ENCODE results near the gene STX18. TPM values are rescaled to one million over a fixed set of nuclear protein-coding genes. Genes with fewer than 3 reads are reported as not detected.
"Not testable (repeated sequence)": the region's sequence is repeated elsewhere in the genome, so short reads cannot be mapped to it uniquely, and the experiment has no call there.

Gene STX18
- total and polyA plus RNA-seq, 4 donors = 21.2 to 36.0 (median 27.9) TPM

DNA sequence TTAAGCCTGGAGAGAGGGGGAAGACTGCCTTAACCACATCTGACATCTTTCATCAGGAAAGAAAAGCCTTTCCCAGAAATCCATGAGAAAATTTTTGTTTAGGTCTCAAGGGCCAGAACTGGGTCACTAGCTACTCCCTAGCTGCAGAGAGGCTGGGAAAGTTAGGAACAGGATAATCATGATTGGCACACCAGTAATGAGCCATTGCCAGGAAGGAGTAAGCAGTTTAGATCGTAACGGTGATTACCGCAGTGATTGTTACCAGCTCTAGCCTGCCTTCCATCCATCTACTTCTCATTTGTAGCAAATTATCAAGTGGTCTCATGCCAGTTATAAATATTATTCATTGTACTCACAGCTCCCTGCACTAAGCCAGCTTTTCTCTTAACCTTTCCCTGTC, 22.7 kb upstream of the STX18 start:
- WGBS, 2 donors = 53 to 60% methylated on average over 3 of the region's 3 CpGs
- DNase-seq (no peak), ATAC-seq (ENCODE audit: low FRiP score) (no peak)
- Histone ChIP-seq H3K36me3 (ENCODE audit: control insufficient read depth in 1 of 2, insufficient read depth in 2 of 2, low read length in 1 of 2) (peaks cover 0 to 4% of the 10 kb centered on the region in 2 donors), H3K4me1 (ENCODE audit: control insufficient read depth in 1 of 2, insufficient read depth in 2 of 2, low read length in 2 of 2) (no peaks in the 10 kb centered on the region), H3K27me3 (ENCODE audit: control insufficient read depth in 1 of 2, insufficient read depth in 2 of 2, low read length in 1 of 2) (no peaks in the 10 kb centered on the region), H3K27ac (ENCODE audit: low read depth in 1 of 2, low read length in 2 of 2) (no peak overlapping the region), H3K4me3 (ENCODE audit: low read length in 2 of 2) (no peak overlapping the region), H3K9me3 (ENCODE audit: control insufficient read depth, low read length) (no peaks in the 10 kb centered on the region)
- intact Hi-C loops (cut with DNase I) = no loop called here

DNA sequence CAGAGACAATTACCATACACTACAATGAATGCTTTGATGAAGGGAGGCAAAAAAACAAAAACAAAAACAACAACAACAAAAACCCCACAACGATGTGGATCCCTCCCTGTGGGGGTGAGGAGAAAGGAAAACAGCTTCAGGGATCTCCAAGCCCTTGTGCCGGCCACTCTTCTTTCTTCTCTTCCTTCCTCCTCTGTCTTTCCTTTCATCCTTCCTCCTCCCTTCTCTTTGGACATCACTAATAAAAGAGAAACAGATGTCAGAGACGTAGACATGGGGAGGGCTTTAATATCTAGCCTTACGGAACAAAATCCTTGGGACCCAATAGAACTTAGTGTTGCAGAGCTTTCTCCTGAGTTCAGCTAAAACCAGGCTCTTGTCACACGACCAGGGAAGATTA, 18.8 kb upstream of the STX18 start:
- Histone ChIP-seq H3K9me3 (ENCODE audit: control insufficient read depth, low read length) (no peaks in the 10 kb centered on the region), H3K27me3 (ENCODE audit: control insufficient read depth in 1 of 2, insufficient read depth in 2 of 2, low read length in 1 of 2) (no peaks in the 10 kb centered on the region), H3K4me3 (ENCODE audit: low read length in 2 of 2) (no peak overlapping the region), H3K27ac (ENCODE audit: low read depth in 1 of 2, low read length in 2 of 2) (no peak overlapping the region), H3K4me1 (ENCODE audit: control insufficient read depth in 1 of 2, insufficient read depth in 2 of 2, low read length in 2 of 2) (peaks cover 0 to 2% of the 10 kb centered on the region in 2 donors), H3K36me3 (ENCODE audit: control insufficient read depth in 1 of 2, insufficient read depth in 2 of 2, low read length in 1 of 2) (peaks cover 0 to 4% of the 10 kb centered on the region in 2 donors)
- WGBS, 2 donors = 66 to 72% methylated on average over 5 of the region's 5 CpGs
- DNase-seq (no peak), ATAC-seq (ENCODE audit: low FRiP score) (no peak)
- intact Hi-C loops (cut with DNase I) = no loop called here

DNA sequence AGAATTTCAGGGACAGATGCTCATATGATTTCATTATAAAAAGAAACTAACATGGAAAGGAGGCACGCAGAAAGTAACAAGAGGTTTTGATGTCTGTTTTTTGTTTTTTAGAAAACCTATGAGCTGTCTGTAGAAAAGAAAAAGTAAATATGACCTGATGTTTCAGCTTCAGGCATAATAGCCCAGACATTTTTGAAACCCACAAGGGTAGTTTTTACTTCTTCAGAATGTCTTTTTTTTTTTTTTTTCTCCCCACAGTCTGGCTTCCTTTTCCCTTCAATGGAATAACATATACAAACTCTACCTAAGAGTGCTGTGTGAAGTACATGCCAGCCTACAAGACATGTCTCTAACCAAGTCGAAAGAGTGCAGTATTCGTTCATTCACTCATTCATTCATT, 18.3 kb upstream of the STX18 start:
- Histone ChIP-seq H3K27me3 (ENCODE audit: control insufficient read depth in 1 of 2, insufficient read depth in 2 of 2, low read length in 1 of 2) (no peaks in the 10 kb centered on the region), H3K27ac (ENCODE audit: low read depth in 1 of 2, low read length in 2 of 2) (no peak overlapping the region), H3K36me3 (ENCODE audit: control insufficient read depth in 1 of 2, insufficient read depth in 2 of 2, low read length in 1 of 2) (peaks cover 0 to 4% of the 10 kb centered on the region in 2 donors), H3K4me1 (ENCODE audit: control insufficient read depth in 1 of 2, insufficient read depth in 2 of 2, low read length in 2 of 2) (peaks cover 0 to 2% of the 10 kb centered on the region in 2 donors), H3K4me3 (ENCODE audit: low read length in 2 of 2) (no peak overlapping the region), H3K9me3 (ENCODE audit: control insufficient read depth, low read length) (no peaks in the 10 kb centered on the region)
- intact Hi-C loops (cut with DNase I) = no loop called here
- 71 to 73% methylated on average over 3 of the region's 3 CpGs for WGBS, 2 donors
- no peak for ATAC-seq (ENCODE audit: low FRiP score)
- DNase-seq = no peak

DNA sequence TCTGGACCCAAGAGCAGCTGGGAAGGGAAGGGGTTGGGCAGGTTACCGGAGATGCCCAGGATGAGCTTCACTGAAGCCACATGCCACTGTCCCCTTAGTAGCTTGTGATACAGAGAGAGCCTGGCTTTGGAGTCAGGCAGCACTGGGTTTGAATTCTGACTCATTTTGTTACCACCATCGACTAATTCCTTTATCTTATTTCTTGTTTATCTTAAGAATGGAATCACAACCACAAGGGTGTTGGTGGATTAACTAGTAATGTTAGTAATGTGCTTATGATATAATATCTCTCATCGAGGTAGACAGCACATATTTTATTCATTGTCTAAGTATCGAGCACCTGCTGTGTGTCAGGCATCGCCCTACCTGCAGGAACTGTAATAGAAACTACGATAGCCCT, 17.7 kb upstream of the STX18 start:
- WGBS, 2 donors = 64 to 76% methylated on average over 6 of the region's 6 CpGs
- H3K4me3 ChIP-seq (ENCODE audit: low read length in 2 of 2) = no peak overlapping the region
- no peak overlapping the region for H3K27ac ChIP-seq (ENCODE audit: low read depth in 1 of 2, low read length in 2 of 2)
- no peaks in the 10 kb centered on the region for H3K27me3 ChIP-seq (ENCODE audit: control insufficient read depth in 1 of 2, insufficient read depth in 2 of 2, low read length in 1 of 2)
- ATAC-seq (ENCODE audit: low FRiP score) (no peak), DNase-seq (no peak)
- H3K4me1 ChIP-seq (ENCODE audit: control insufficient read depth in 1 of 2, insufficient read depth in 2 of 2, low read length in 2 of 2) = peaks cover 0 to 2% of the 10 kb centered on the region in 2 donors
- intact Hi-C loops (cut with DNase I) = no loop called here
- H3K36me3 ChIP-seq (ENCODE audit: control insufficient read depth in 1 of 2, insufficient read depth in 2 of 2, low read length in 1 of 2) = peaks cover 0 to 1% of the 10 kb centered on the region in 2 donors
- H3K9me3 ChIP-seq (ENCODE audit: control insufficient read depth, low read length) = no peaks in the 10 kb centered on the region

DNA sequence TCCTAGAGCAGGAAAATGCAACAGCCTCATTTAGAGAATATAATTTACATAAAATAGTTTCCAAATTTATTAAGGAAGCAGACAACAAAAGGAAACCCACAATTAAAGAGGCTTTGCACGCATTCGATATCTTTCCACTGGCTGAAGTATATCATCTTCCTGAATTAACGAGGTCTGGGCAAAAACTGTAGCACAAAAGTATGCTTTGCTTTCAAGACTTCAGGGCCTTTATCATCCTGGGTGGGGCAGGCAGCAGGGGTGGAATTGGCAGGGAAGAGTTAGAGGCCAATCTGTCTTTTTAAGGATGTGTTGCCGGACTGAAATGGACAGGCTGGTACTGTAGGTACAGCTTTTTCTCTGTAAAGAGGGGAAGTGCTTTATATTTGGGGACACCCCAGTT, 17.0 kb upstream of the STX18 start:
- Histone ChIP-seq H3K9me3 (ENCODE audit: control insufficient read depth, low read length) (no peaks in the 10 kb centered on the region), H3K27me3 (ENCODE audit: control insufficient read depth in 1 of 2, insufficient read depth in 2 of 2, low read length in 1 of 2) (no peaks in the 10 kb centered on the region), H3K27ac (ENCODE audit: low read depth in 1 of 2, low read length in 2 of 2) (no peak overlapping the region), H3K4me3 (ENCODE audit: low read length in 2 of 2) (no peak overlapping the region), H3K4me1 (ENCODE audit: control insufficient read depth in 1 of 2, insufficient read depth in 2 of 2, low read length in 2 of 2) (peaks cover 0 to 2% of the 10 kb centered on the region in 2 donors), H3K36me3 (ENCODE audit: control insufficient read depth in 1 of 2, insufficient read depth in 2 of 2, low read length in 1 of 2) (peaks cover 0 to 1% of the 10 kb centered on the region in 2 donors)
- intact Hi-C loops (cut with DNase I) = no loop called here
- no peak for ATAC-seq (ENCODE audit: low FRiP score)
- no peak for DNase-seq
- 70 to 84% methylated on average over 4 of the region's 4 CpGs for WGBS, 2 donors

DNA sequence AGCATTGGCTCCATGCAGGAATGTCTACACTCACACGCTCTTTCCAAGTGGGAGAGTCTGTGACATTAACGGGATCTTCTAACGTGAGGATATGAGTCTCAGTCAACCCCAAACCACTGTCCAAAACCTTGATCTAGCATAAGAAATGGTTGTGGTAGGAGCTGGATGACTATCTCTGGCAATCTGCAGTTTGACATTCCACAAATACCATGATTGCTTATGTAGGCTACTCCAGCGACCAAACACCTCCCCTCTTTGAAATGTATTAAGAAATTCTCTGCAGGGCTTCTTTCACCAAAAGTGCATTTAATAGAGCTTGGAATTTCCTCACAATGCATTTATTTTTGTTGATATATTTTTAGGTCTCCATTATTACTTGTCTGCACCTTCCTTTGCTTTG, 14.1 kb upstream of the STX18 start:
- Histone ChIP-seq H3K27ac (ENCODE audit: low read depth in 1 of 2, low read length in 2 of 2) (no peak overlapping the region), H3K4me3 (ENCODE audit: low read length in 2 of 2) (no peak overlapping the region), H3K36me3 (ENCODE audit: control insufficient read depth in 1 of 2, insufficient read depth in 2 of 2, low read length in 1 of 2) (peaks cover 0 to 1% of the 10 kb centered on the region in 2 donors), H3K9me3 (ENCODE audit: control insufficient read depth, low read length) (no peaks in the 10 kb centered on the region), H3K4me1 (ENCODE audit: control insufficient read depth in 1 of 2, insufficient read depth in 2 of 2, low read length in 2 of 2) (peaks cover 0 to 2% of the 10 kb centered on the region in 2 donors), H3K27me3 (ENCODE audit: control insufficient read depth in 1 of 2, insufficient read depth in 2 of 2, low read length in 1 of 2) (no peaks in the 10 kb centered on the region)
- DNase-seq = no peak
- no peak for ATAC-seq (ENCODE audit: low FRiP score)
- intact Hi-C loops (cut with DNase I) = no loop called here
- 49 to 52% methylated on average over 4 of the region's 4 CpGs for WGBS, 2 donors

DNA sequence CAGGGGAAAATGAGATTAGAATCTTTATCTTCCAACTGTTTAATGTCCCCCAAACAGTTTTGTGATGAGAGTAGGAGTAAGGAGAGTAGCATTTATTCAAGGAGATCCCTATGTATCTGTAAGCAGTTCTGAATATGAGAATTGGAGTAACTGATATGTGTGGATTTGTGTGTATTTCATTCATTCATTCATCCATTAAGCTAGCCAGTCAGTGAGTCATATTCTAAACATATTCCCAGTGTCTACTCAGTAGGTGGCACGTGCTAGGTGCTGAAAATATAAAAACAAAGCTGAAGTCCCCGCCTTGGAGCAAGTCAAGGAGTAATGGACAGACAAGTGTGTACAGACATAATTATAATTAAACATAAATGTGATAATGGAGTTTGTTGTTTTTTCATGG, 12.4 kb upstream of the STX18 start:
- Histone ChIP-seq H3K9me3 (ENCODE audit: control insufficient read depth, low read length) (no peaks in the 10 kb centered on the region), H3K4me3 (ENCODE audit: low read length in 2 of 2) (no peak overlapping the region), H3K36me3 (ENCODE audit: control insufficient read depth in 1 of 2, insufficient read depth in 2 of 2, low read length in 1 of 2) (no peaks in the 10 kb centered on the region), H3K4me1 (ENCODE audit: control insufficient read depth in 1 of 2, insufficient read depth in 2 of 2, low read length in 2 of 2) (peaks cover 0 to 2% of the 10 kb centered on the region in 2 donors), H3K27ac (ENCODE audit: low read depth in 1 of 2, low read length in 2 of 2) (no peak overlapping the region), H3K27me3 (ENCODE audit: control insufficient read depth in 1 of 2, insufficient read depth in 2 of 2, low read length in 1 of 2) (no peaks in the 10 kb centered on the region)
- ATAC-seq (ENCODE audit: low FRiP score) = no peak
- 83 to 87% methylated on average over 2 of the region's 2 CpGs for WGBS, 2 donors
- DNase-seq = no peak
- intact Hi-C loops (cut with DNase I) = no loop called here

DNA sequence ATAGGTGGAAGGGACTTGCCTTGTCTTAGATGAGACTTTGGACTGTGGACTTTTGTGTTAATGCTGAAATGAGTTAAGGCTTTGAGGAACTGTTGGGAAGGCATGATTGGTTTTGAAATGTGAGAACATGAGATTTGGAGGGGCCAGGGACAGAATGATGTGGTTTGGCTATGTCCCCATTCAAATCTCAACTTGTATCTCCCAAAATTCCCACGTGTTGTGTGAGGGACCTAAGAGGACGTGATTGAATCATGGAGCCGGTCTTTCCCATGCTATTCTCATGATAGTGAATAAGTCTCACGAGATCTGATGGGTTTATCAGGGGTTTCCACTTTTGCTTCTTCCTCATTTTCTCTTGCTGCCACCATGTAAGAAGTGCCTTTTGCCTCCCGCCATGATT, 10.2 kb upstream of the STX18 start:
- ATAC-seq (ENCODE audit: low FRiP score); H3K9me3 ChIP-seq (ENCODE audit: control insufficient read depth, low read length); H3K4me3 ChIP-seq (ENCODE audit: low read length in 2 of 2); DNase-seq; H3K27me3 ChIP-seq (ENCODE audit: control insufficient read depth in 1 of 2, insufficient read depth in 2 of 2, low read length in 1 of 2); H3K36me3 ChIP-seq (ENCODE audit: control insufficient read depth in 1 of 2, insufficient read depth in 2 of 2, low read length in 1 of 2); H3K4me1 ChIP-seq (ENCODE audit: control insufficient read depth in 1 of 2, insufficient read depth in 2 of 2, low read length in 2 of 2); H3K27ac ChIP-seq (ENCODE audit: low read depth in 1 of 2, low read length in 2 of 2); intact Hi-C loops (cut with DNase I): not testable (repeated sequence)
- WGBS, 2 donors = 92 to 98% methylated on average over 4 to 5 of the region's 5 CpGs

DNA sequence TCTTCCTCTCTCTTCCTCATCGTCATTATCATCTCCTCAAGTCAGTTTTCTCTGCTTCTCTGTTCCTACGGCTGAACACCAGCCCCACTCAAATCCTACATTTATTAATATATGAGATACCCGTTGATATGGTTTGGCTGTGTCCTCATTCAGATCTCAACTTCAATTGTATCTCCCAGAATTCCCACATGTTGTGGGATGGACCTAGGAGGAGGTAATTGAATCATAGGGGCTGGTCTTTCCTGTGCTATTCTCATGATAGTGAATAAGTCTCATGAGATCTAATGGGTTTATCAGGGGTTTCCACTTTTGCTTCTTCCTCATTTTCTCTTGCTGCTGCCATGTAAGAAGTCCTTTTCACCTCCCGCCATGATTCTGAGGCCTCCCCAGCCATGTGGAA, 8.3 kb upstream of the STX18 start:
- ATAC-seq (ENCODE audit: low FRiP score); H3K27me3 ChIP-seq (ENCODE audit: control insufficient read depth in 1 of 2, insufficient read depth in 2 of 2, low read length in 1 of 2); H3K36me3 ChIP-seq (ENCODE audit: control insufficient read depth in 1 of 2, insufficient read depth in 2 of 2, low read length in 1 of 2); DNase-seq; H3K27ac ChIP-seq (ENCODE audit: low read depth in 1 of 2, low read length in 2 of 2); H3K4me3 ChIP-seq (ENCODE audit: low read length in 2 of 2); H3K4me1 ChIP-seq (ENCODE audit: control insufficient read depth in 1 of 2, insufficient read depth in 2 of 2, low read length in 2 of 2); intact Hi-C loops (cut with DNase I); H3K9me3 ChIP-seq (ENCODE audit: control insufficient read depth, low read length): not testable (repeated sequence)
- WGBS, 2 donors = 78 to 80% methylated on average over 4 of the region's 4 CpGs

Data from aorta (tissue), 5 donors.